SU-DHL-6 (cell line): ENCODE measurements around the gene DPYSL4.

ENCODE experiments used
- H2AFZ ChIP-seq: fragments of 200-600 bp; sonication (generic); 2 replicates; pipeline ENCODE4 v1.6.1; 2014; ENCODE audit warnings: low read depth, mild to moderate bottlenecking, moderate library complexity, mixed read lengths, antibody characterized with exemption, low read length; ENCODE audit not compliant: severe bottlenecking
- H3F3A ChIP-seq: fragments of 200-600 bp; shearing (Covaris generic); 2 replicates; pipeline ENCODE4 v1.6.0; 2016; ENCODE audit warnings: antibody characterized with exemption, mild to moderate bottlenecking; ENCODE audit not compliant: insufficient read depth
- H3K27ac ChIP-seq: fragments of 200-600 bp; sonication (generic); 2 replicates; pipeline ENCODE4 v1.5.1; 2016; ENCODE audit warnings: low read depth, mild to moderate bottlenecking, low read length, moderate library complexity, mixed read lengths
- H3K27me3 ChIP-seq: fragments of 200-600 bp; sonication (generic), shearing (Covaris generic); 2 replicates; pipeline ENCODE4 v1.6.0; 2014; ENCODE audit warnings: mild to moderate bottlenecking, low read length
- H3K36me3 ChIP-seq: fragments of 200-600 bp; sonication (generic); 2 replicates; pipeline ENCODE4 v1.6.1; 2014; ENCODE audit warnings: mild to moderate bottlenecking, low read length, mixed read lengths
- H3K4me2 ChIP-seq: fragments of 300-600, 200-600 bp; shearing (Covaris generic), sonication (generic); 2 replicates; pipeline ENCODE4 v1.6.0; 2014; ENCODE audit warnings: low read length, low read depth, mild to moderate bottlenecking; ENCODE audit not compliant: poor library complexity, severe bottlenecking
- H3K4me3 ChIP-seq: fragments of 200-600 bp; sonication (generic); 2 replicates; pipeline ENCODE4 v1.5.1; 2014; ENCODE audit warnings: antibody characterized with exemption, low read length, mild to moderate bottlenecking, mixed read lengths; ENCODE audit not compliant: insufficient read depth, poor library complexity, severe bottlenecking
- H3K79me2 ChIP-seq: fragments of 200-600 bp; sonication (generic); 2 replicates; pipeline ENCODE4 v1.6.1; 2014; ENCODE audit warnings: mild to moderate bottlenecking, low read length, moderate library complexity; ENCODE audit not compliant: insufficient read depth
- H3K9ac ChIP-seq: fragments of 200-600 bp; sonication (generic); 2 replicates; pipeline ENCODE4 v1.7.0; 2014; ENCODE audit warnings: mild to moderate bottlenecking, low read length
- H3K9me2 ChIP-seq: fragments of 200-600 bp; sonication (generic); replicated peaks from 2 replicates; pipeline ENCODE4 v1.6.1; 2014; ENCODE audit warnings: low read length; ENCODE audit not compliant: insufficient read depth
- H3K9me3 ChIP-seq: fragments of 200-600 bp; sonication (generic); 2 replicates; pipeline ENCODE4 v1.6.1; 2014; ENCODE audit warnings: low read length, mixed read lengths; ENCODE audit not compliant: insufficient read depth
- H4K20me1 ChIP-seq: fragments of 200-600 bp; sonication (generic); 2 replicates; pipeline ENCODE4 v1.6.1; 2014; ENCODE audit warnings: low read depth, mild to moderate bottlenecking, antibody characterized with exemption, low read length, moderate library complexity, mixed read lengths
- CTCF ChIP-seq: fragments of 200-600 bp; sonication (generic); IDR thresholded peaks from one replicate; pipeline ENCODE4 v1.5.1; 2017; ENCODE audit warnings: antibody characterized with exemption, mild to moderate bottlenecking, low read length, moderate library complexity; ENCODE audit not compliant: insufficient read depth, poor library complexity, severe bottlenecking
- EZH2phosphoT487 ChIP-seq: fragments of 200-600 bp; sonication (generic), shearing (Covaris generic); conservative IDR thresholded peaks from 2 replicates; pipeline ENCODE4 v1.6.1; 2018; ENCODE audit warnings: mild to moderate bottlenecking, antibody characterized with exemption, low read length, moderate library complexity, mixed read lengths

The DPYSL4 gene

GRCh38 chr10:132154931-132155330 is 31.8 kb upstream of the DPYSL4 start:
- H3K9me2 ChIP-seq, result no peaks in the 10 kb centered on the region
- no peaks in the 10 kb centered on the region for H3K9me3 ChIP-seq
- no peak overlapping the region for H3K9ac ChIP-seq
- H3K4me2 ChIP-seq, result no peak overlapping the region
- no peak overlapping the region for H2AFZ ChIP-seq
- no peak overlapping the region for H3K27ac ChIP-seq
- TF ChIP-seq EZH2phosphoT487, result no peak
- no peak for TF ChIP-seq CTCF
- no peaks in the 10 kb centered on the region for H3F3A ChIP-seq
- H3K36me3 ChIP-seq, result no peaks in the 10 kb centered on the region
- no peaks in the 10 kb centered on the region for H3K79me2 ChIP-seq
- no peak overlapping the region for H3K4me3 ChIP-seq
- no peaks in the 10 kb centered on the region for H3K27me3 ChIP-seq
- no peaks in the 10 kb centered on the region for H4K20me1 ChIP-seq

GRCh38 chr10:132155723-132156381 is 30.9 kb upstream of the DPYSL4 start:
- Histone ChIP-seq H3K9me2 (no peaks in the 10 kb centered on the region), H3K79me2 (no peaks in the 10 kb centered on the region), H3K4me3 (no peak overlapping the region), H3K4me2 (no peak overlapping the region), H2AFZ (no peak overlapping the region), H3K9me3 (no peaks in the 10 kb centered on the region), H3K27me3 (no peaks in the 10 kb centered on the region), H3K9ac (no peak overlapping the region), H3F3A (no peaks in the 10 kb centered on the region), H3K36me3 (no peaks in the 10 kb centered on the region), H3K27ac (no peak overlapping the region), H4K20me1 (no peaks in the 10 kb centered on the region)
- TF ChIP-seq CTCF (no peak), EZH2phosphoT487 (no peak)

- H3K27ac ChIP-seq, result no peak overlapping the region
- no peaks in the 10 kb centered on the region for H4K20me1 ChIP-seq
- no peaks in the 10 kb centered on the region for H3K9me2 ChIP-seq
- no peaks in the 10 kb centered on the region for H3K79me2 ChIP-seq
- H3K36me3 ChIP-seq, result no peaks in the 10 kb centered on the region
- no peak overlapping the region for H3K4me3 ChIP-seq
- H3K9me3 ChIP-seq, result no peaks in the 10 kb centered on the region
- no peak overlapping the region for H3K9ac ChIP-seq
- H3K27me3 ChIP-seq, result no peaks in the 10 kb centered on the region
- TF ChIP-seq EZH2phosphoT487, result no peak
- TF ChIP-seq CTCF, result no peak
- H2AFZ ChIP-seq, result no peak overlapping the region
- H3K4me2 ChIP-seq, result no peak overlapping the region
- no peaks in the 10 kb centered on the region for H3F3A ChIP-seq
Measured at GRCh38 chr10:132156382-132156781, 30.4 kb upstream of the DPYSL4 start.
